Loucy (cell line): Measurements from ENCODE around the gene CCDC57.
A peak's percentile ranks its signal among the peaks of the same experiment; 100 is the strongest.

Experiments used
- H2AFZ ChIP-seq: fragments of 200-600 bp; sonication (generic); 2 replicates; pipeline ENCODE4 v1.6.0; 2016; ENCODE audit warnings: antibody characterized with exemption, mild to moderate bottlenecking, low read length, moderate library complexity
- H3F3A ChIP-seq: fragments of 200-600 bp; 2 replicates; pipeline ENCODE4 v1.6.0; 2016; ENCODE audit warnings: antibody characterized with exemption, low read depth, mild to moderate bottlenecking
- H3K27me3 ChIP-seq: fragments of 200-600 bp; sonication (generic); 2 replicates; pipeline ENCODE4 v1.6.1; 2014; ENCODE audit warnings: low read length, mild to moderate bottlenecking; ENCODE audit not compliant: insufficient read depth, poor library complexity, severe bottlenecking
- H3K36me3 ChIP-seq: fragments of 200-600 bp; sonication (generic); 2 replicates; pipeline ENCODE4 v1.6.1; 2016; ENCODE audit warnings: low read length; ENCODE audit not compliant: insufficient read depth
- H3K4me1 ChIP-seq: fragments of 200-600 bp; sonication (generic); 2 replicates; pipeline ENCODE4 v1.5.1; 2014; ENCODE audit warnings: low read length, mild to moderate bottlenecking; ENCODE audit not compliant: insufficient read depth, poor library complexity, severe bottlenecking
- H3K4me2 ChIP-seq: fragments of 200-600 bp; sonication (generic); 2 replicates; pipeline ENCODE4 v1.6.0; 2014; ENCODE audit warnings: antibody characterized with exemption, low read length, low read depth, mild to moderate bottlenecking; ENCODE audit not compliant: poor library complexity, severe bottlenecking
- H3K4me3 ChIP-seq: fragments of 200-600 bp; sonication (generic); 2 replicates; pipeline ENCODE4 v1.5.1; 2014; ENCODE audit warnings: low read length, mild to moderate bottlenecking, mixed read lengths; ENCODE audit not compliant: poor library complexity, severe bottlenecking
- H3K79me2 ChIP-seq: fragments of 200-600 bp; sonication (generic); 2 replicates; pipeline ENCODE4 v1.6.1; 2014; ENCODE audit warnings: low read length; ENCODE audit not compliant: insufficient read depth
- H3K9ac ChIP-seq: fragments of 200-600 bp; sonication (generic); 2 replicates; pipeline ENCODE4 v1.6.0; 2014; ENCODE audit warnings: mild to moderate bottlenecking, low read depth, low read length, moderate library complexity; ENCODE audit not compliant: poor library complexity, severe bottlenecking
- H3K9me2 ChIP-seq: fragments of 200-600 bp; sonication (generic); replicated peaks from 2 replicates; pipeline ENCODE4 v1.6.1; 2016; ENCODE audit warnings: low read depth, low read length, mixed read lengths
- H3K9me3 ChIP-seq: fragments of 200-600 bp; sonication (generic); 2 replicates; pipeline ENCODE4 v1.6.1; 2014; ENCODE audit warnings: mild to moderate bottlenecking, antibody characterized with exemption, low read length, low read depth; ENCODE audit not compliant: insufficient read depth
- H4K20me1 ChIP-seq: fragments of 200-600 bp; sonication (generic); 2 replicates; pipeline ENCODE4 v1.6.0; 2014; ENCODE audit warnings: antibody characterized with exemption, low read length, mild to moderate bottlenecking; ENCODE audit not compliant: insufficient read depth, poor library complexity, severe bottlenecking
- EZH2phosphoT487 ChIP-seq: fragments of 200-600 bp; IDR thresholded peaks from 2 replicates; pipeline ENCODE4 v1.6.1; 2018; ENCODE audit warnings: antibody characterized with exemption, mild to moderate bottlenecking, moderate library complexity, borderline replicate concordance
- TF ChIP-seq, protein P1 (sequence below): fragments of 200-600 bp; sonication (generic); conservative IDR thresholded peaks from 2 replicates; pipeline ENCODE4 v1.5.1; 2014; ENCODE audit warnings: mild to moderate bottlenecking, antibody characterized with exemption, low read length

Gene CCDC57

DNA sequence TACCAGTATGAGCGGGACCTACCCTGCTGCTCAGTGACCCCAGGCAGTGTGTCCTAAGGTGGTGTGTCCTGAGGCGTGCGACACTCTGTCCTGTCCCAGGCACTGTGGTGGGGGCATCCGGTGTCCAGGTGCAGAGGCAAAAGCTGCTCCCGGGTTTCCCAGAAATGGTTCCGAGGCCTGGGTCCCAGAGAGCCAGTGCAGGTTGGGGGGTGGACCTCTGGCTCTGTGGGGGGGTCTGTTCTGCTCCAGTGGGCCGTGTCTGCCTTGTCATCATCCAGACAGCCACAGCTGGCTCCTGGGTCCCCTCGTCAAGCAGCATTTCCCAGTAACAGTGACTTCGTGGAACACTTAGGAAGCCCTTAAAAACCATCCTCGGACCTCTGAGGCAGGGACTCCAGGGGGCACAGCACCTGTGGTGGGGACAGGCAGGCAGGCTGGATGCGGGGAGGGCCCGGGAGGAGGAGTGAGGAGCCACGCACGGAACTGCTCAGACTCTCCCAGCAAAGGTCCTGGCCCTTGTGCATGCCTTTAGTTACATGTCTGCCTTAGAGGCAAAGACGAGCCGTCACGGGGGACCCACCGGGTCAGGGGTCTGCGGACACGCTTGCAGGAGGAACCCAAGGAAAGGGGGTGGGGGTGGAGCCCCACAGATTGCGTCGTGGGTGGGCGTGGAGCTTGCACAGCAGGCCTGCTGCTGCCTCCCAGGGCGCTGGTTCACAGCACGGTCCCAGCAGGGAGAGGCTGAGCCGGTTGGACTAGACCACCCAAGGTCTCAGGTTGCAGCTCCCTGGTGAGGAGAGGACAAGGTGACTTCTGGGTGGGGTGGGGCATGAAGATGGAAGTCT, 21.8 kb upstream of the CCDC57 start:
- Histone ChIP-seq H3K9ac (no peak overlapping the region), H3K36me3 (peaks cover 47% of the 10 kb centered on the region; the same call in 1 of the 2 replicates), H4K20me1 (peaks cover 91% of the 10 kb centered on the region), H3K9me2 (no peaks in the 10 kb centered on the region), H3K4me2 (peak overlapping the region; percentile 44), H3K79me2 (peaks cover 98% of the 10 kb centered on the region), H3K9me3 (no peaks in the 10 kb centered on the region), H3K4me1 (peaks cover 9% of the 10 kb centered on the region), H3F3A (no peaks in the 10 kb centered on the region), H3K27me3 (no peaks in the 10 kb centered on the region), H2AFZ (no peak overlapping the region), H3K4me3 (no peak overlapping the region)
- no peak for TF ChIP-seq EZH2phosphoT487
- TF ChIP-seq, protein P1, sequence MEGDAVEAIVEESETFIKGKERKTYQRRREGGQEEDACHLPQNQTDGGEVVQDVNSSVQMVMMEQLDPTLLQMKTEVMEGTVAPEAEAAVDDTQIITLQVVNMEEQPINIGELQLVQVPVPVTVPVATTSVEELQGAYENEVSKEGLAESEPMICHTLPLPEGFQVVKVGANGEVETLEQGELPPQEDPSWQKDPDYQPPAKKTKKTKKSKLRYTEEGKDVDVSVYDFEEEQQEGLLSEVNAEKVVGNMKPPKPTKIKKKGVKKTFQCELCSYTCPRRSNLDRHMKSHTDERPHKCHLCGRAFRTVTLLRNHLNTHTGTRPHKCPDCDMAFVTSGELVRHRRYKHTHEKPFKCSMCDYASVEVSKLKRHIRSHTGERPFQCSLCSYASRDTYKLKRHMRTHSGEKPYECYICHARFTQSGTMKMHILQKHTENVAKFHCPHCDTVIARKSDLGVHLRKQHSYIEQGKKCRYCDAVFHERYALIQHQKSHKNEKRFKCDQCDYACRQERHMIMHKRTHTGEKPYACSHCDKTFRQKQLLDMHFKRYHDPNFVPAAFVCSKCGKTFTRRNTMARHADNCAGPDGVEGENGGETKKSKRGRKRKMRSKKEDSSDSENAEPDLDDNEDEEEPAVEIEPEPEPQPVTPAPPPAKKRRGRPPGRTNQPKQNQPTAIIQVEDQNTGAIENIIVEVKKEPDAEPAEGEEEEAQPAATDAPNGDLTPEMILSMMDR: no peak

DNA sequence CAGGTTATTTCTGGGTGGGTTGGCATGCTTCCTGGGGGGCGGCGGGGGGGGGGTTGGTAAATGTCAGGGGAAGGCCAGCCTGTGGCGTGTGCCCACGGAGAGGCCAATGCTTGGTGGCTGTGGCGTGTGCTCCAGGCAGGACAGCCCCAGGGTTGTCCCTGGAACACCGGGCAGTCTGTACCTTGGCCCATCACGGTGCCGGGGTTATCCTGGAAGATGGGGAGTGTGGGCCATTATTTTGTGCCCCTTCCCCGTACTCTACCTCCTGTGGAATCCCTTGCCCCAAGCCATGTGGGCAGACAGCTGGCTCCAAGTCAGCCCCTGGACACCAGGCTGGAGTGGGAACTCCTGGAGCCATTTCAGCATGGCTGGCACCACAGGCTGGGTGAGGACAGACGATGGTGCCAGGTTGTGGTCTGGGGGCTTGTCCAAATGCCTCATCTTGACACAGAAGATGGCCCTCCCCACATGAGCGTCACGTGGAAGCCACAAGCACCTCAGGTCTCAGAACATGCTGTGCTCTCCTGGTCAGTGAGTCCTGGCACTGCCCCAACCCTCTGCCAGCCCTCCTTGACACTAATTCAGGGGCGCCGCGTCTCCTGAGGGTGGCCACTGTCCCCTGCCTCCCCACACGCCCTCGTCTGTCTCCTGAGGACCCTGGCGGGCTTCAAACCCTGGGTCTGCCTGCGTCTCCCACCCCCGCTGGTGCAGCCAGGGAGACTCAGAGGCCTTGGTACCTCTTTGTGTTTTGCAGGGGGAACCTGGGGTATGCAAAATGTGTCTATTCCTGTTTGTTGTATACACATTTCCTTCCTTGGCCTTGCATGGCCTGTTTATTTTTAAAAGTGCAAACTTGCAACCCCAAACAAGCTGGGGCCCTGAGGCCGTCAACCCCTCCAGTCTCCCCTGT, 20.5 kb upstream of the CCDC57 start:
- Histone ChIP-seq H2AFZ (no peak overlapping the region), H3K9me3 (no peaks in the 10 kb centered on the region), H3K27me3 (no peaks in the 10 kb centered on the region), H3K4me1 (peaks cover 9% of the 10 kb centered on the region), H3F3A (no peaks in the 10 kb centered on the region), H4K20me1 (peaks cover 87% of the 10 kb centered on the region), H3K9me2 (no peaks in the 10 kb centered on the region), H3K79me2 (peaks cover 99% of the 10 kb centered on the region), H3K36me3 (peaks cover 36% of the 10 kb centered on the region; the same call in 1 of the 2 replicates), H3K4me3 (peak overlapping the region; percentile 93), H3K4me2 (peak overlapping the region; percentile 80), H3K9ac (no peak overlapping the region)
- TF ChIP-seq, protein P1: no peak
- TF ChIP-seq EZH2phosphoT487: no peak

DNA sequence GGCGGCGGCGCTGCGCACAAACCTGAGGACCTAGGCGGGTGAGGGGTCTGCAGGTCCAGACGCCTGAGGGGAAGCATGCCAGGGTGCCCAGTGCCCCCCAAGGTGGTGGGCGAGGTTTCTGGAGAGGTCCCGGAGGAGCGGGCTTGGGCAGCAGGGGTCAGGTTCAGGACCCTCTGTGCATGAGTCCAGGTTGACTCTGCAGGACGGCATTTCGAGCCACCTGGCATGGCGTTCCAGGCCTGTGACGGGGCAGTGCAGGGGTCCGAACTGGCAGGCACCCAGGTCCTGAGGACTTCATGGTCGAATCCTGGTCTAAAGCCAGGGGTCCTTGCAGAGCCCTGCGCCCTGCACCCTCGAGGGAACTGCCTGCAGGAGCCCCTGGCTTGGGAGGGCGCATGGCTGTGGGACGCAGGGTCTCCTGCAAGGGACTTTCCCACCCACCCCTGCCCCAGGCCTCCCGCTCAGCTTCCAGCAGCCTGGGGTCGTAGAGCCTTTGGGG, 19.7 kb upstream of the CCDC57 start:
- Histone ChIP-seq H3K79me2 (peaks cover 99% of the 10 kb centered on the region), H3K9me2 (no peaks in the 10 kb centered on the region), H3K27me3 (no peaks in the 10 kb centered on the region), H3K4me1 (peaks cover 9% of the 10 kb centered on the region), H3K4me2 (peak overlapping the region; percentile 80), H3K9ac (peak overlapping the region; percentile 98), H3K4me3 (peak overlapping the region; percentile 93), H3K36me3 (peaks cover 28% of the 10 kb centered on the region; the same call in 1 of the 2 replicates), H2AFZ (no peak overlapping the region), H3F3A (no peaks in the 10 kb centered on the region), H3K9me3 (no peaks in the 10 kb centered on the region), H4K20me1 (peaks cover 80% of the 10 kb centered on the region)
- TF ChIP-seq EZH2phosphoT487: no peak
- TF ChIP-seq, protein P1: no peak
